ENCODE data around the gene ZSCAN5A. TPM values are rescaled to one million over a fixed set of nuclear protein-coding genes. Genes with fewer than 3 reads are reported as not detected.
A peak's percentile ranks its signal among the peaks of the same experiment; 100 is the strongest.

Gene ZSCAN5A
- total and polyA plus RNA-seq, 9 of the 15 experiments (the other 6 are each of a cell fraction or from before 2014, with no cell fraction given), result 5.8 to 15.3 (median 11.8) TPM

GRCh38 chr19:56315077-56315828 is 614 bp upstream of the ZSCAN5A start (continued):
- no peak for TF ChIP-seq HIVEP1 (CRISPR knock-in tag; IDR thresholded peaks at IDR 0.05)
- no peak for TF ChIP-seq ZNF311 (CRISPR knock-in tag; IDR thresholded peaks at IDR 0.05)
- TF ChIP-seq TFE3 (CRISPR knock-in tag; IDR thresholded peaks at IDR 0.05), result no peak
- no peak for TF ChIP-seq ZNF239 (CRISPR knock-in tag; IDR thresholded peaks at IDR 0.05)
- no peak for TF ChIP-seq ZNF561 (CRISPR knock-in tag; conservative IDR thresholded peaks at IDR 0.05)
- no peak for TF ChIP-seq SRSF7 (optimal IDR thresholded peaks at IDR 0.05; ENCODE audit: low read depth, low read length)
- no peak for TF ChIP-seq CEBPG (CRISPR knock-in tag; IDR thresholded peaks at IDR 0.05)
- no peak for TF ChIP-seq CEBPG (tag; conservative IDR thresholded peaks at IDR 0.05 in 1 of 2, IDR thresholded peaks at IDR 0.05 in 1 of 2)
- TF ChIP-seq ZNF121 (CRISPR knock-in tag; conservative IDR thresholded peaks at IDR 0.05), result no peak
- no peak for TF ChIP-seq ZNF282 (CRISPR knock-in tag; IDR thresholded peaks at IDR 0.05)
- TF ChIP-seq LCOR (CRISPR knock-in tag; IDR thresholded peaks at IDR 0.05), result no peak
- 0 out of 2 replicates have a peak, but pooled peaks have one; percentile 18 for TF ChIP-seq KLF6 (CRISPR knock-in tag; IDR thresholded peaks at IDR 0.05; ENCODE audit: borderline replicate concordance)
- no peak for TF ChIP-seq THRA (IDR thresholded peaks at IDR 0.05)
- TF ChIP-seq RBM14 (IDR thresholded peaks at IDR 0.05; ENCODE audit: borderline replicate concordance, insufficient read depth, low read depth, low read length), result no peak
- no peak for TF ChIP-seq SAFB (IDR thresholded peaks at IDR 0.05; ENCODE audit: borderline replicate concordance, low read depth, low read length)
- no peak for TF ChIP-seq ELF2 (CRISPR knock-in tag; IDR thresholded peaks at IDR 0.05)
- no peak for TF ChIP-seq TRIM25 (IDR thresholded peaks at IDR 0.05; ENCODE audit: borderline replicate concordance)
- no peak for TF ChIP-seq MCM7 (IDR thresholded peaks at IDR 0.05)
- TF ChIP-seq SMARCC2 (IDR thresholded peaks at IDR 0.05; ENCODE audit: low read depth), result no peak
- TF ChIP-seq GTF2B (IDR thresholded peaks at IDR 0.05; ENCODE audit: extremely low read depth, insufficient read length), result no peak

All from K562 (cell line).